ENCODE measurements around the gene PPP5C.

PPP5C gene

DNA sequence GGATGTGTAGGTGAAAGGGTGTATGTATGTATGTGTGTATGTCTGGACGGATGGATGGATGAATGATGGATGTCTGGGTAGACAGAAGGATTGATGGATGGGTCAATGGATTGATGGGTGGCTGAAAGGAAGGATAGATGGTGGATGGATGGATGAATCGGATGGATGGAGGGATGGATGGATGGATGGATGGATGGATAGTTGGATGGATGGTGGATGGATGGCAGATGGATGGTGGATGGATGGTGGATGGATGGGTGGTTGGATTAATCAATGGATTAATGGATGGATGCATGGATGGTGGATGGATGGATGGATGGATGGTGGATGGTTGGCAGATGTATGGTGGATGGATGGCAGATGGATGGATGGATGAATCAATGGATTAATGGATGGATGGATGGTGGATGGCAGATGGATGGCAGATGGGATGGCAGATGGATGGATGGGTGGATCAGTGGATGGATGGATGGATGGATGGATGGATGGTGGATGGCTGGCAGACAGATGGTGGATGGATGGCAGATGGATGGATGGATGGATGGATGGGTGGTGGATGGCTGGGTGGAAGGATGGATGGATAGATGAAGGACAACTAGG lies 16.5 kb upstream of the PPP5C start:
- no peak for DNase-seq (ENCODE audit: low read depth)
- H3K4me3 ChIP-seq (replicated peaks; ENCODE audit: low read depth, low read length): no peak overlapping the region
- TF ChIP-seq, protein P1, sequence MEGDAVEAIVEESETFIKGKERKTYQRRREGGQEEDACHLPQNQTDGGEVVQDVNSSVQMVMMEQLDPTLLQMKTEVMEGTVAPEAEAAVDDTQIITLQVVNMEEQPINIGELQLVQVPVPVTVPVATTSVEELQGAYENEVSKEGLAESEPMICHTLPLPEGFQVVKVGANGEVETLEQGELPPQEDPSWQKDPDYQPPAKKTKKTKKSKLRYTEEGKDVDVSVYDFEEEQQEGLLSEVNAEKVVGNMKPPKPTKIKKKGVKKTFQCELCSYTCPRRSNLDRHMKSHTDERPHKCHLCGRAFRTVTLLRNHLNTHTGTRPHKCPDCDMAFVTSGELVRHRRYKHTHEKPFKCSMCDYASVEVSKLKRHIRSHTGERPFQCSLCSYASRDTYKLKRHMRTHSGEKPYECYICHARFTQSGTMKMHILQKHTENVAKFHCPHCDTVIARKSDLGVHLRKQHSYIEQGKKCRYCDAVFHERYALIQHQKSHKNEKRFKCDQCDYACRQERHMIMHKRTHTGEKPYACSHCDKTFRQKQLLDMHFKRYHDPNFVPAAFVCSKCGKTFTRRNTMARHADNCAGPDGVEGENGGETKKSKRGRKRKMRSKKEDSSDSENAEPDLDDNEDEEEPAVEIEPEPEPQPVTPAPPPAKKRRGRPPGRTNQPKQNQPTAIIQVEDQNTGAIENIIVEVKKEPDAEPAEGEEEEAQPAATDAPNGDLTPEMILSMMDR (IDR thresholded peaks at IDR 0.05; ENCODE audit: low read length, missing control alignments): no peak

DNA sequence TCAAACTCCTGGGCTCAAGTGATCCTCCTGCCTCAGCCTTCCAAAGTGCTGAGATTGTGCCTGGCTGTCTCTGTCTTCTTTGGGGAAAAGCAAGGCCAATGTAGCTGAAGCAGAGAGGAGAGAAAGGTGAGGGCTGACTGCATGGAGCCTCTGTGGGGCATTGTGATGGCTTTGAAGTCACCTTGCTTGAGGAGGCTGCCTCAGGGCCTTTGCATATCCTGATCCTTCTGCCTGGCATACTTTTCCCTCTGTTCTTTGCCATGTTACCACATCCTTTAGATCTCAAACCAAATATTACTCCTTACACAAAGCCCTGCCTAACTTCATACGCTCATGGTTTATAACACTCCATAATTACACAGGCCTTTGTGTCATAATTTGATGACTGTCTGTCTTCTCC lies 9.4 kb upstream of the PPP5C start:
- DNase-seq (ENCODE audit: low read depth): no peak
- TF ChIP-seq, protein P1 (IDR thresholded peaks at IDR 0.05; ENCODE audit: low read length, missing control alignments): no peak
- H3K4me3 ChIP-seq (replicated peaks; ENCODE audit: low read depth, low read length): no peak overlapping the region

DNA sequence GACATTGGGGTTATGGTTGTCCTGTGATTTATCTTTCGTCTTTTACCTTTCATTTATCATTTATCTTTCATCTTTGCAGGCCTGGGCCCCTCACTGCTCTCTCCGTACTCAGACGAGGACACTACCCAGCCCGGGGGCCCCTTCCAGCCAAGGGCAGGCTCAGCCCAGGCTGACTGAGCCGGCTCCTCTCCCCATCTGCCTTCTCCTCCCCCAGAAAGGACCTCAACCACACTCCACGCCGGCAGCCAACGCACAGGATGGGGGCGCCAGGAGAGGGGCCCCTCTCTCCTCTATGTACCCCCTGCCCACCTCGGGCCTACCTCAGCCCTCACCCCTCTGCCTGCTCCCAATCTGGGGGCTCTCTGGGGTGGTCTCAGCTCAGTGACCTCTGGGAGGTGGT lies 7.4 kb upstream of the PPP5C start:
- TF ChIP-seq, protein P1 (IDR thresholded peaks at IDR 0.05; ENCODE audit: low read length, missing control alignments): no peak
- H3K4me3 ChIP-seq (replicated peaks; ENCODE audit: low read depth, low read length): no peak overlapping the region
- DNase-seq (ENCODE audit: low read depth): no peak

DNA sequence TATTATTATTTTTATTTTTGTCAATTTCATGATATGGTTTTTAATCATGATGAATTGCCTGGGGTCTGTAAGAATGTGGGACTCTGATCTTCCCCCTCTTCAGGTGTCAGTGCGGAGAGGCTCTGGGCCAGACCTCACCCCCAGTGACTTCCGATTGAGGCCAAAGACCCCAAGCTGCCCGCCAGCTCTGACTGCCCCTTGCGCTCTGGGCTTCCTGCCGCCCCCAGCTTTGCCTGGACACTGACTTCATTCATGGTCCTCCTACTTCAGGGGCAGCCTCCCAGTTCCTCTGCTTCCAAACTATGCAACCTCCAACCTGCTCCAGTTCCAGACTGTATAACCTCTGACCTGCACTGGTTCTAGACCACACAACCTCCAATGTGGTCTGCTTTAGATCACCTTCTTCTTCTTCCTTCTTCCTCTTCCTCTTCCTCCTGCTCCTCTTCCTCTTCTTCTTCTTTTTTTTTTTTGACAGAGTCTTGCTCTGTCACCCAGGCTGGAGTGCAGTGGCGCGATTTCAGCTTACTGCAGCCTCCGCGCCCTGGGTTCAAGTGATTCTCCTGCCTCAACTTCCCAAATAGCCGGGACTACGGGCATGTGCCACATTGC lies 6.7 kb upstream of the PPP5C start:
- no peak for DNase-seq (ENCODE audit: low read depth)
- TF ChIP-seq, protein P1 (IDR thresholded peaks at IDR 0.05; ENCODE audit: low read length, missing control alignments): no peak
- H3K4me3 ChIP-seq (replicated peaks; ENCODE audit: low read depth, low read length): no peak overlapping the region

DNA sequence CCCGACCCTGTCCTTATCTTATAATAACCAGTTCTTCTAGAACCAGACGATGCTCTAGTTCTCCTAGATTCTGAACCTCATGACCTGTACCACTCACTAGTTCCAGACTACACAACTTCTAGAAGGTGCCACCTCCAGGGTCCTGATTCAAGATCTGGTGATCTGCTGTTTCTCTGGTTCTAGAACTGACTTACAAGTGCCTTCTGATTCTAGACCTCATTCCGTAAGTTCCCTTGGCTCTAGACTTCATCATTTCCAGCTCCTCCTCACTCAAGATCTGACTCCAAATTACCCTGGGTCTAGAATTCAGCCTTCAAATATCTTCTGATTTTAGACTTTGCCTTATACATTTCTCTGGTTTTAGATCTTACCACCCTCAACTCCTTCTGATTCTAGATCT lies 5.0 kb upstream of the PPP5C start:
- TF ChIP-seq, protein P1 (IDR thresholded peaks at IDR 0.05; ENCODE audit: low read length, missing control alignments): no peak
- no peak overlapping the region for H3K4me3 ChIP-seq (replicated peaks; ENCODE audit: low read depth, low read length)
- no peak for DNase-seq (ENCODE audit: low read depth)

DNA sequence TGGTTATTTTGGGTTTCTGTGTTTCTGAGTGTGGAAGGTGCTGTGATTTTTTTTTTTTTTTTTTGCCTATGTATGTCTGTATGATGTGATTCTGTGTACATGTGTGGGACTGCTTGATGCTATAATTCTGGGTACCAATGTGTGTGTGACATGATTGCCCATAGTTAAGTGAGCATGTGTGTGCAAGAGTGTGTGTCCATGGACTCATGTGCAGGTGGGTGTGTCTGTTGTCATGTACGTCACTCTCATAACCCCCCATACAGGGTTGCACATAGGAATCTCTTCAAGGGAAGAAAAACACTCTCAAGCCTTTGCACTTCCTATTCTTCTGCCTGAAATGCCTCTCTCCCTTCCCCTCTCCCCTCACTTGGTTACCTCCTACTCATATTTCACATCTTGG lies 2.5 kb upstream of the PPP5C start:
- no peak for DNase-seq (ENCODE audit: low read depth)
- no peak overlapping the region for H3K4me3 ChIP-seq (replicated peaks; ENCODE audit: low read depth, low read length)
- TF ChIP-seq, protein P1 (IDR thresholded peaks at IDR 0.05; ENCODE audit: low read length, missing control alignments): no peak

DNA sequence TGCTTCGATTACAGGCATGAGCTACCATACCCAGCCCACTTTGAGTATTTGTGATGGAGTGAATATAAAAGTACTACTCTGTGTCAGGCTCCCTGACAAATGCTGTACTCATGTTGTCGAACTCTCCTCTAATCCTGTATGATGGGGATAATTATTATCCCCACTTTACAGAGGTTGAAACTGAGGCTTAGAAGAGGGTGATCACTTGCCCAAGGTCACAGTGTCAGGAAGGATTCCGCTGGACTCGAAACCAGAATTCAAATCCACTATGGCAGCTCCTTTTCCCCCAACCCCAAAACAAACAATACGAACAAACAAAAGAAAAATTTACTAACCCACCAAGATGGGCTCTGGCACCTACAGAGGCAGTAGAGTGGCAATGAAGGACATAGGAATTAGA lies 1.7 kb upstream of the PPP5C start:
- no peak for DNase-seq (ENCODE audit: low read depth)
- TF ChIP-seq, protein P1 (IDR thresholded peaks at IDR 0.05; ENCODE audit: low read length, missing control alignments): no peak
- no peak overlapping the region for H3K4me3 ChIP-seq (replicated peaks; ENCODE audit: low read depth, low read length)

Measured in fibroblast of pulmonary artery (primary cell).